ENCODE results near the gene FRMD4B.
"Not testable (repeated sequence)": the region's sequence is repeated elsewhere in the genome, so short reads cannot be mapped to it uniquely, and the experiment has no call there.

The FRMD4B gene

DNA sequence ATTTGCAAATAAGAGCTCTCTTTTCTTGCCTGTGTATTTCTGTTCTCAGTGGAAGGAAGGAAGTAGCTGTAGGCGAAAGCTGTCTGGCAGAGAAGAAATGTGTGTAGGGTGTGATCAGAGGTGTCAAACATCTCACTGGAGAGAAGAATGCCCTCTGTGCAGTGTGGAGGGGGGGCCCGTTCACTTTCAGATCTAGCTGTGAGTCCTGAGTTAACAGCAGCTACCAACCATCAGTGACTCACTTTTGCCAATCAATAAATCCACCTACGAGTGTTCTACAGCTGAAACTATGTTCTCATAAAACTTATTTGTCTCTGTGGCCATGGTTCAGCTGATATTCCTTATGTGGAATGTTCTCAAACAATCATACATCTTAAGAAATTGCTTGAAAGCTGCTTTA lies 103.7 kb downstream of the FRMD4B start:
- DNase-seq = no peak

DNA sequence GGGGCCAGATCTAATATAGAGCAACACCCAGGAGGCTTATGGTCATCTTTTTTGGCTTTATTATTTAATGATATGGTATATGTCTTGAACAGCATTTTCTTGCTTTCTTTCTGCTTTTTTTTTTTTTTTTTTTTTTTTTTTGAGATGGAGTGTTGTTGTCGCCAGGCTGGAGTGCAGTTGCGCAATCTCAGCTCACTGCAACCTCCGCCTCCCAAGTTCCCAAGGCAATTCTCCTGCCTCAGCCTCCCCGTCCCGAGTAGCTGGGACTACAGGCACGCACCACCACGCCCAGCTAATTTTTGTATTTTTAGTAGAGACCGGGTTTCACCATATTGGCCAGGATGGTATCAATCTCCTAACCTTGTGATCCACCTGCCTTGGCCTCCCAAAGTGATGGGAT lies 108.5 kb downstream of the FRMD4B start:
- DNase-seq = not testable (repeated sequence)

DNA sequence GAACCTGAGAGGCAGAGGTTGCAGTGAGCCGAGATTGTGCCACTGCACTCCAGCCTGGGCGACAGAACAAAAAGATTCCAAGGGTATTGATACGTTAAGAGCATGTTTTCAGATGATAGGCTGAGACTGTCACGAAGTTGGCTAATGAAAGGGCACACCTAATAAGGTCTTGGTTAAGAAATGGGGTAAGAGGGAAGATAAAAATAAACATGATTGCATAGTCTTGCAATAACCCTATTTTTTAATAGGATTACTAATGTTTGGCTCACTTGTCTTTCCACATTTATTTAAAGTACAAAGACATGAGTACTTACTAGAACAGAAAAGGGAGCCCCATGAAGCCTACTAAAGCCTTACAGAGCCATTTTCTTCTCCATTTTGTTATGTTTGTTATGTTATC lies 109.0 kb downstream of the FRMD4B start:
- no peak for DNase-seq

DNA sequence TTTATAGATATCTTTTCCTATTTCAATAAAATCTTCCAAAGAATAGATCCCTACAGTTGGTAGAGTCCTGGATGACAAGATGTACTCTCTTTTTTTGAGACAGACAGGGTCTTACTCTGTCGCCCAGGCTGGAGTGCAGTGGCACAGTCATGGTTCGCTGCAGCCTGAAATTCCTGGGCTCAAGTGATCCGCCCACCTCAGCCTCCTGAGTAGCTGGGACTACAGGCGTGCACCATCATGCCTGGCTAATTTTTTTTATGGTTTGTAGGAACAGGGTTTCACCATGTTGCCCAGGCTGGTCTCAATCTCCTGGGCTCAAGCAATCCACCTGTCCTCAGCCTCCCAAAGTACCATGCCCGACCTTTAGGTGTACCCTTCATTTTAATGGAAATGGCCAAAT lies 109.7 kb downstream of the FRMD4B start:
- not testable (repeated sequence) for DNase-seq

DNA sequence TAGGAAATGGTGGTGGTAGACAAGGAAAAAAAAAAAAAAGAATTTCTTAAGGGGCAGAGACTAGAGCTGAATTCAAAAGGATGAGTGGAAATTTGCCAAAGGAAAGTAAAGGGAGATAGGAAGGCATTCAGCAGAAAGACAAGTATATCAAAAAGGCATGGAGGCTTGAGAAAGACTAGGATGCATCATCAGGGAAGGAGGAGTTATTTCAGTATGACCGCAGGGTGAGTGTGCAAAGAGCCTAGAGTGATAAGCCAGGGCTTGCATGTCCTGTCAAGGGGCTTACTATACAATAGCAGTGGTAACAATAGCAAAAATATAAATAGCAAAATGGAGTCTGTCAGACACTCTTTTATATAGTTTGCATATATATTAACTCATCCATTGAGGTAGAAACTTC lies 112.0 kb downstream of the FRMD4B start:
- DNase-seq = no peak

DNA sequence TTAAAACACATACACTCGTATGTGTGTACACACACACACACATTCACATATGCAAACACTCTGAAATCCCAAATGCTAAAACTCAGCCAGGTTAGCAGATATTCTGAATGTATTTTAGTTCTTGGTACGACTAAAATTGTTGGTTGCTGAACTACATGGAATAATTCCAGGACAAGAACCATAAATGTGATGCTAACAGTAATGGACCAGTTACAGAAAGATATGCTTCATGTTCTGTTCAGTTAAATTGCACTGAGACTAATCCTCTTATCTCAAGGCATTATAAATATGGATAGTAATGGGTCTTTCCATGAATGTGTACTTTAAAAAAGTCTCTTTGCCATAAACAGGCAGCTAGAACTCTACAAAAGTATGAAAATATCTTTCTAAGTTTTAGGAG lies 113.3 kb downstream of the FRMD4B start:
- no peak for DNase-seq

DNA sequence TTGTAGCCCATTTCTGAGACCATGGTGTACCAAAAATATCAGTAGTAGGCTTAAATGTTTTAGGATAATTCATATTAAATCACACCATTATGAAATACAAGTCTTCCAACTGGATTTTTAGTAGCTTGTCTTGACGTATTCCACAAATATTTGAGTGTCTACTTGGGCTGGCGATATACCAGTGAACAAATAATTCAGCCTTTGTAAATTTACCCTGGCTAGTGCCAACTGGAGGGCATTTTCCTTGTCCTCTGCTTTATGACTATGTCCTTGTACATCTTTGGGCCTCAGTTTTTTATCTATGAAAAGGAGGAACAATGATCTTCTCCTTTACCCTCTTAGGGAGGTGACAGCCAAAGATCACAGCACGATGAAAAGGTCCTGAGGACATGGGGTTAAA lies 114.8 kb downstream of the FRMD4B start:
- DNase-seq = no peak

DNA sequence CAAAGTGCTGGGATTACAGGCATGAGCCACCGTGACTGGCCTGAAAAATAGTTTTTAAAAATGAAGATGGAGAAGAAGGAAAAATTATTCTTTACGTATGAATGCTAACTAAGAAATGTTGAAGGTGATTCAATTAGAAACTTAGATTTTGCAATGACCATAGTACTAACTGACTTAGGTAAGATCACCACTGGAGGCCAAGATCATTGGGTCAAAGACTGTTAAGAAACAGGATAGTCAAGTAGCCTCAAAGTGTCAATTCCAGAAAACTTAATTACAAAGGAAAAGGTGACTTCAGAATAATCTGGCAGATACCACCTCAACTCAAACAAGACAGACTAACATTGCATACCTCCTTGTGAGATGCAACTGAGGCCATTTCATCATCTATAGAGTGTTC lies 119.3 kb downstream of the FRMD4B start:
- DNase-seq = no peak

DNA sequence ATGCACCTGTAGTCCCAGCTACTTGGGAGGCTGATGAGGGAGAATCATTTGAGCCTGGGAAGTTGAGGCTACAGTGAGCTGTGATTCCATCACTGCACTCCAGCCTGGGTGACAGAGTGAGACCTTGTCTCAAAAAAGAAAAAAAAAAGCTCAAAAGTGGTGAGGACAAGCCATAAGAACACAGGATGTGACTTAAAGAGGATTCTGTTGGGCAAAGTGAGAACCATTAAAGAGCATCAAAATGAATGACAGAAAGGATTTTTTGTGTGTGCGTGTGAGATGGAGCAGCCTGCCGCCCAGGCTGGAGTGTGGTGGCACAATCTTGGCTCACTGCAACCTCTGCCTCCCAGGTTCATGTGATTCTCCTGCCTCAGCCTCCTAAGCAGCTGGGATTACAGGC lies 119.8 kb downstream of the FRMD4B start:
- DNase-seq = not testable (repeated sequence)

DNA sequence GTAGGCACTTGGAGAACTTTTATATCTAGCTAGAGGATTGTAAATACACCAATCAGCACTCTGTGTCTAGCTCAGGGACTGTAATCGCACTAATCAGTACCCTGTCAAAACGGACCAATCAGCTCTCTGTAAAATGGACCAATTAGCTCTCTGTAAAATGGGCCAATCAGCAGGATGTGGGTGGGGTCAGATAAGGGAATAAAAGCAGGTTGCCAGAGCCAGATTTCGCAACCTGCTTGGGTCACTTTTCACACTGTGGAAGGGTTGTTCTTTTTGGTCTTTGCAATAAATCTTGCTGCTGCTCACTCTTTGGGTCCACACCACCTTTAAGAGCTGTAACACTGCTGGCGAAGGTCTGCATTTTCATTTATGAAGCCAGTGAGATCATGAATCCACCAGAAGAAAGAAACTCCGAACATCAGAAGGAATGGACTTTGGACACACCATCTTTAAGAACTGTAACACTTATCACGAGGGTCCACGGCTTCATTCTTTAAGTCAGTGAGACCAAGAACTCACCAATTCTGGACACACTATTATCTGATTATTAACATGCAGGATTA lies 125.0 kb downstream of the FRMD4B start:
- DNase-seq = not testable (repeated sequence)

DNA sequence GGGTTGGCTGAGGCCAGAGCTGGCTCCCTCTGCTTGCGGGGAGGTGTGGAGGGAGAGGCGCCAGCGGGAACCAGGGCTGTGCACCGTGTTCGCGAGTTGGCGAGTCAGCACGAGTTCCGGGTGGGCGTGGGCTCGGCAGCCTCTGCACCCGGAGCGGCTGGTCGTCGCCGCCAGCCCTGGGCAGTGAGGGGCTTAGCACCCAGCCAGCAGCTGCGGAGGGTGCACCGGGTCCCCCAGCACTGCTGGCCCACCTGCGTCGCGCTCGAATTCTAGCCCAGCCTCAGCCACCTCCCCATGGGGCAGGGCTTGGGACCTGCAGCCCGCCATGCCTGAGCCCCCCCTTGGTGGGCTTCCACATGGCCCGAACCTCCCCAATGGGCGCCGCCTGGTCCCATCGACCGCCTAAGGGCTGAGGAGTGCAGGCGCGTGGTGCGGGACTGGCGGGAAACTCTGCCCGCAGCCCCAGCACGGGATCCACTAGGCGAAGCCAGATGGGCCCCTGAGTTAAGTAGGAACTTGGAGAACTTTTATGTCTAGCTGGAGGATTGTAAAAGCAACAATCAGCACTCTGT lies 125.6 kb downstream of the FRMD4B start:
- no peak for DNase-seq

DNA sequence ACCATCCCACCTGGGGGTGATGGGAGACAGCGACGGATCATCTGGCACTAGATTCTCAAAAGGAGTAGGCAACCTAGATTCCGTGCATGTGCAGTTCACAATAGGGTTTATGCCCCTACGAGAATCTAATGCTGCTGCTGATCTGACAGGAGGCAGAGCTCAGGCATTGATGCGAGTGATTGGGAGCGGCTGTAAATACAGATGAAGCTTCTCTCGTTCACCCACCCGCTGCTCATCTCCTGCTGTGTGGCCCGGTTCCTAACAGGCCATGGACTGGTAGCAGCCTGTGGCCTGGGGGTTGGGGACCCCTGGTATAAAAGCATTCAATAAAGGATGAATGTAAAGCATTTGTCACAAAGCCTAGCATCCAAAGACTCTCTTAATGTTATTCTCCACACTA lies 126.8 kb downstream of the FRMD4B start:
- no peak for DNase-seq

DNA sequence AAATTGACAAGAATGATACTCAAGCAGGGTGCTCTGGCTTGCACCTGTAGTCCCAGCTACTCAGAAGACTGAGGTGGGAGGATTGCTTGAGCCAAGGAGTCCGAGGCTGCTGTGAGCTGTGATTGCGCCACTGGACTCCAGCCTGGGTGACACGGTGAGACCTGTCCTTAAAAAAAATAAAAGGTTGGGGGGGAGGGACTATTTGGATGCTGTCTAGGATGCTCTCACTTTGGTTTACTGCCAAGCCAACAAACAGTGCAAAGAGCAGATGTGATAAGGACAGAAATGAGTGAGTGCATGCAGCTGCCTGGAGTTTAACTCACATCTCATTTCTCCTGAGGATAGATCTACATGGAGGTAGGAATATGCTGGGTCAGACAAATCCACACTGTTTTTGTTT lies 130.0 kb downstream of the FRMD4B start:
- no peak for DNase-seq

DNA sequence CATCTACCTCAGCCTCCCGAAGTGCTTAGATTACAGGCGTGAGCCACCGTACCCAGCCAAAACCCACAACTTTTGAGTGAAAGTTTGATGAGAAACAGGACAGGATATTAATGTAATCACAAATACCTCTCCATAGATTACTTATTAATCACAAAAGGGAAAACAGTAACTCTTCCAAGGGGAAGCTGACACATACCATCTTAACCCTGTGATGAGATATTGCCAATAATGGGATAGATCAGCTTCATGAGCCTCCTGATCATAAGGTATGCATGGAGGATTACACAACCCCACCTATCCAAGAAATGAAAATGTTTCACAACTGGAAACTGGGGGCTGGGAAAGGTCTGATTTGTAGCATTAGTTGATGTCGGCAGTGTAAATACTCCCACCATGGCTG lies 131.5 kb downstream of the FRMD4B start:
- no peak for DNase-seq

DNA sequence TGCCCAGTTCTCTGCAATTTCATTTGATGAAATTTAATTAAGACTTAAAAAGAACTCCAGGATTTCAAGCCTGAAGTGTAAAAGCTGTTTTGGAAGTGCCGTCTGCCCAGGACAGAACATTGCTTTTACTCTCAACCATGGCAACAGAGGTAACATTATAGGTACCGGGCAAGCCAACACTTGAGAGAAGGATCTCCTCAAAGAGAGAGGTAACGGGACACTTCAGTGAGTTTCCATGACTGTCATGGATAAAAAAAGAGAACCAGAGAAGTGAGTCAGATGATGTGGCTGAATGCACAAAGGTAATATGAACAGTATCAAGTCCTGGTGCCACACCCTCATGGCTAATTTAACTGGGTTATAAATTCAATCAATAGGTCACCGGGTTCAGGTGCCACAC lies 133.3 kb downstream of the FRMD4B start:
- DNase-seq = no peak

DNA sequence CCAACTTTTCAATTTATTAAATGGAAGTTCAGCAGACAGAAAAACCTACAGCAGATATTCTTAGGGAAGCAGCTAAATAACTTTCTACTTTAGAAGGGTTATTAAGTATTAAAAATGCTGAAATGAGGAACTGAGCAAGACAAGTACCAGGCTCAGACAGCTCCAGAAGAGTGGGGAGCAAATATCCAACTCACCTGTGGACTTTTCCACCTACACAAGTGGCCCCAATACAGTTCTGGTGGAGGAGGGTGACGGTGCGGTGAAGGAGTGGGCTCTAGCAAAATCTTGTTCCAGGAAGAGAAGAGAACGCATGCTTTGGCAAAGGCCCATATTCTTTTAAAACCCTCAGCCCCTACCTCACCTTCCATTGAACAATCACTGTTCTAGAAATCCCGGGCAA lies 133.7 kb downstream of the FRMD4B start:
- DNase-seq = no peak

DNA sequence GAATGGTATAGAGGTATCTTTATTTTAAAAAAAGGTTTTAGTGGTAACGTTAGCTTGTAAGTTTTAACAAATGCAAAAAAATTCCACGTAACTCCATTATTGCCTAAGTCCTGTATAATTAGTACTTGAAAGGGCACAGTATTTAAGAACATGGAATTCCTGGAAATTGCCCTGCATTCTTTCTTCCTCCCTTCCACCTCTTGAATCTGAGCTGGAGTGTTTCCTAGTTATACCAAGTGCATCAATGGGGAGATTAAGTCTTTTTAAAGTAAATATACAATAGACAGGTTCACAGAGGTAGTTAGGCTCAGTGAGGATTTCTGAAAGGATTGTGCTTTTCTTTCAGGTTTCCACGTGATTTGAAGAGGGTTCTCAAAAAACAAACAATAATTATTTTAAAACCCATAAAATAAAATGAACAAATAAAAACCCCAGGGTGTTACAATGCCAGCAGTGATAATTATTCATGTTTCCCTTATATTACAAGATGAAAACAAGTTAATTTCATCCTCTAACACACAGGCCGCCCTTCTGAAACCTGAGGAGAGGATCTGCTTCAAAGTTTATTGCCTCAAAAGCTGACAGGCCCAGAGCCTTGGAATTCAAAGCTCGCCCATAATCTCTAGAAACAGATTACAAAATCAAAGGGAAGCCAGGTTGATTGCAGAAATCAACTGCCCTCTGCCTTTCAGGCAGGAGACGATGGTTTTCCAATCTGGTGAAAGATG lies 134.6 kb downstream of the FRMD4B start:
- DNase-seq = no peak

DNA sequence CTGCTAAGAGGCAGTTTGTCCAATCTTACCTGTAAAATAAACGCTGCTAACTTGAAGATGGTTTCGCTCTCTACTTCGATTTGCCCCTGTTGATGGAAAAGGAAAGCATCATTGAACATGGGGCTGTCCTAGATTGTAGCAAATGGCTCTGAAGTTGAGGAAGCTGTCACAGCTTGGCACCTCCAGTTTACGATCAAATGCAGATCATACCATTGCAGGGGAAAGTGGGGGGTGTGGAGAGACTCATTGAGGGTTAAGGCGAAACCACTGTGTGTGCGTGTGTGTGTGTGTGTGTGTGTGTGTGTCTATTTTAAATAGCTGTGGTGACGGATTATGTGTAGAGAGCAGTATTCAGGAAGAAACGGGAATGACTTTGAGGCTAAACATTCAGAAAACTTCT lies 135.9 kb downstream of the FRMD4B start:
- no peak for DNase-seq

DNA sequence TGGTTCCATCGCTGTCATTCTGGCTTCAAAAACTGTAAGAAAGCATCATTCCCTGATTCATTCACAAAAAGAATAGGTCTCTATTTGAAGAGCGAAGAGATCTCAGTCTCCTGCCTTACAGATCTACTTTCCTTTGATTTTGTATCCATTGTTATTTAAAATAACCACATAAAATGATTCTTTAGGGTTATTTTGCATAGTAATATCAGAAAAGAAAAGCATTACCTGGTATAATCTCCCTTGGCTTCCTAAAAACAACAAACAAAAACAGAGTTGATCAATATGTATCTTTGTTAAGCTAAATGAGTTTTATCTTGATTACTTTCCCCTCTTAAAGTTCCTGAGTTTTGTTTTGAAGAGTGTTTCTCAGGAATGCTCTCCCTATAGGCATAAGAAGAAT lies 136.9 kb downstream of the FRMD4B start:
- no peak for DNase-seq

DNA sequence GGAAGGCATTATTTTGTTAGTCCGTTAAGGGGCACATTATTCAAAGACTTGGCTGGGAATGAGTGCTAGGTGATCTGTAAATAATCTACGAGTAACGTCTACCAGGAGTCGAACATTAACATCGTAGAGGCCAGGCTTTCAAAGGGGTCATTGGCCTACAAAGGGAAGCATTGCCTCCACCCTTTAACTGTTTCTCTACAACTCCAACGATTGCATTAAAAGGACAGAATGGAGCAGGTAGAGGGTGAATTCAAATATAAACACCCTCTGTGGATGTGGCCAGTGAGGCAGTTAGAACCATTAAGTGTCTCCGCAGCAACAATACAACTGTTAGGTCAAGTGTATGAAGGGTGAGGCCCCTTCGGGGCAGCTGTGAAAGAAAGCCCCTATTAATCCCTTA lies 137.5 kb downstream of the FRMD4B start:
- no peak for DNase-seq

DNA sequence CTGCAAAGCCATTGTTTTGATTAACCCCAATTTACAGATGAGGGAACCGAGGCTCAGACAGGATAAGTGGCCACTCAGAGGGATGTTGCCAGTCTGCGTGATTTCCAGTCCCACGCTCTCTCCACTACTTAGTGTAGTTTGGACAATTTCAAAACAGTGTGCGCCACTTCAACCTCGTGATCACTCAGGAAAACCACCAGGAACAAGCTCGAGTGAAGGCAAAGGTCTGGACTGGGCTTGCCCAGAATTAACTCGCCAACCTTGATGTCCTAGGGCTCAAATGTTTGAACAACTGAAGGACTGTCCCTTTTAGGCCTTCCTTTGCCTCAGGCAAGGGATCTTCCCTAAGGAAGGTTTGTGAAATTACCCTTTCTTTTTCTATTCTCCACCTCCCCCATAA lies 139.3 kb downstream of the FRMD4B start:
- no peak for DNase-seq

DNA sequence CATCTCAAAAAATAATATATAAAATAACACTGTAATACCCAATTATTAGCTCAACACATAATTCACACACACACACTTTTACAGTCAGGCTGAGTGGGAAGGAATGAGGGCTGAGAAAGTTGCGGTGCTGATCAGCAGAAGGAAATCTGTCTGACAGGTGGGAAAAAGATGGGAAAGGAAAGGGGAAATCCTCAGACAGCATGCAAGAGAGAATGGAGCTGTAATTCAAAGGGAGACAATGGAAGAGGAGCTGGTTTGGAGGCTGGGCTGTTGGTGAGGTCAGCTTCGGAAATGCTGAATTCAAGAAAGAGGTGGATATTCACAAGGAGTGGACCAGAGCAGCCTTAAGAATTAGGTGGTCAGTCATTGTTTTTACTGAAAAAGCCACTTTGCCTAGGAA lies 141.8 kb downstream of the FRMD4B start:
- DNase-seq = no peak

DNA sequence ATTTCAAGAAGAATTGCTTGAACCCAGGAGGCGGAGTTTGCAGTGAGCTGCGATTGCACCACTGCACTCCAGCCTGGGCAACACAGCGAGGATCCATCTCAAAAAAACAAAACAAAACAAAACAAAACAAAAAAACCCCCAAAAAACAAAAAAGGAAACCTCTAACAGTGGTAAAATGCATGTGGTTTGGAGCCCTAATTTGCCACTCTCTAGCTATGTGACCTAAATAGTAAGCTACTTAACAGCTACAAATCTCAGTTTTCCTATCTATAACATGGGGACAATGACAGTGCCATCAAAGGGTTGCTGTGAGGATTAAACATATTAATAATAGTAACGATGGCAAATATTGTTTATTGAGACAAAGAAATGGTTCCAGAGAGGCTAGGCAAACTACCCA lies 144.1 kb downstream of the FRMD4B start:
- DNase-seq = no peak

DNA sequence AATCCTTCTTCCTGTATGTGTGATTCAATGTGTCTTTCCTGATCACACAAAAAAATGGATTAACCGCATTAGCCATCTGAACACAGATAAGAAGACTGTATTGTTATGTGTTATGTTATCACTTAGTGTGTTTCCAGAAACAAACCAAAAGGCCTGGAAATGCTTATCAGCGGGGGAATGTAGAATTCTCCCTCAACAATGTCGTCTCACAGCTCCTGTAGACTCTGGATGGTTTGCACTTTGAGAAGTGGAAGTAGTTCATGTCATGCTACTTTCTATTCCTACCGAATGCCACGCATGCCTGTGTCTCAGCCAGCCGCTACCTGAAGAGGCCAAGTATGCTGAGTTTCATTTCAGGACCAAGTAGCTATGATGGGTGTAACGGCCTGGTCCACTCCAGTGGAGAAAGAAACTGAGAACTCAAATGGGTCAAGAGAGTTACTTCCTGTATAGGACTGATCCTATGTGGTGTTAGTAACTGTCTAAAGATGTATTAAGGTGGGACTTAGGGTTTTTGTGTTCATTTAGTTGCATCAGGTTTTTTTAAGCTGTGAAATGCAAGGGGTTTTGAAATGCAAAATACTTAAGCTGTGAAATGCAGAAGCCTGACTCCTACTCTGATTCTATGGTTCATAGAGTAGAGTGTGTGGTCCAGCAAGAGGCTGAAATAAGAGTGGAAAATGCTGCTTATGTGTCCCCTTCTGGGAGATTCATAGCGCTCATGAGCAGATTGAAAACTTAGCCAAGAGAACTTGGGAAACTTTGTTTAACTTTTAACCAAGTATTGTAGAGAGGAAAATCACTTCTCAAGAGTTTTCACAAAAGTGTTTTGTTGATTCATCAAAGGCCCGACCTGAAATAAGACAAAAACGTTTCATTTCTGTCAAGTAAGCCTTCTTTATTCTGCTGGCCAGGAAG lies 145.0 kb downstream of the FRMD4B start:
- no peak for DNase-seq
